GM21717 (cell line): ENCODE results near the gene CXCL12.

ENCODE experiments used
- ATAC-seq: cut with Tn5 transposase; IDR thresholded peaks from one replicate; pipeline ENCODE4 v1.9.1; 2021; ENCODE audit warnings: mild to moderate bottlenecking, moderate library complexity; ENCODE audit not compliant: unreplicated experiment

The CXCL12 gene

GRCh38 chr10:44399659-44400451 is 15.0 kb upstream of the CXCL12 start:
- ATAC-seq, result no peak

- ATAC-seq, result no peak
Measured at GRCh38 chr10:44398747-44399658, 14.1 kb upstream of the CXCL12 start.

GRCh38 chr10:44398271-44398670 is 13.4 kb upstream of the CXCL12 start:
- no peak for ATAC-seq

GRCh38 chr10:44397476-44398225 is 12.8 kb upstream of the CXCL12 start:
- ATAC-seq, result no peak

- ATAC-seq, result no peak
Measured at GRCh38 chr10:44396671-44397191, 11.8 kb upstream of the CXCL12 start.

- no peak for ATAC-seq
Measured at GRCh38 chr10:44395902-44396670, 11.2 kb upstream of the CXCL12 start.

- ATAC-seq, result no peak
Measured at GRCh38 chr10:44395396-44395795, 10.5 kb upstream of the CXCL12 start.

- ATAC-seq, result no peak
Measured at GRCh38 chr10:44394696-44395381, 9.9 kb upstream of the CXCL12 start.

GRCh38 chr10:44393834-44394547 is 9.1 kb upstream of the CXCL12 start:
- ATAC-seq, result no peak

GRCh38 chr10:44393051-44393630 is 8.2 kb upstream of the CXCL12 start:
- no peak for ATAC-seq

GRCh38 chr10:44392420-44392819 is 7.5 kb upstream of the CXCL12 start:
- no peak for ATAC-seq

- ATAC-seq, result no peak
Measured at GRCh38 chr10:44391981-44392380, 7.1 kb upstream of the CXCL12 start.

- no peak for ATAC-seq
Measured at GRCh38 chr10:44390585-44391072, 5.7 kb upstream of the CXCL12 start.

GRCh38 chr10:44389556-44389955 is 4.7 kb upstream of the CXCL12 start:
- no peak for ATAC-seq

- no peak for ATAC-seq
Measured at GRCh38 chr10:44389150-44389549, 4.3 kb upstream of the CXCL12 start.

- ATAC-seq, result no peak
Measured at GRCh38 chr10:44388641-44389040, 3.7 kb upstream of the CXCL12 start.

- ATAC-seq, result no peak
Measured at GRCh38 chr10:44387853-44388251, 3.0 kb upstream of the CXCL12 start.

GRCh38 chr10:44386546-44387052 is 1.7 kb upstream of the CXCL12 start:
- no peak for ATAC-seq
